HEK293 (cell line): ENCODE data around the gene SHMT2.

Experiments used
- HOXA7 ChIP-seq: sonication (generic); formaldehyde crosslinking; IDR thresholded peaks from 2 replicates; pipeline ENCODE4 v1.8.1; 2022; ENCODE audit warnings: missing genetic modification reagents, borderline replicate concordance
- MZF1 ChIP-seq: fragments of 450-650 bp; formaldehyde crosslinking; IDR thresholded peaks from 2 replicates; pipeline ENCODE4 v1.5.1; 2017; ENCODE audit warnings: missing biosample characterization, missing genetic modification characterization, borderline replicate concordance
- SCRT2 ChIP-seq: fragments of 450-650 bp; formaldehyde crosslinking; IDR thresholded peaks from 2 replicates; pipeline ENCODE4 v1.5.1; 2016; ENCODE audit warnings: missing biosample characterization, missing genetic modification characterization
- ZFP3 ChIP-seq: fragments of 450-650 bp; formaldehyde crosslinking; IDR thresholded peaks from 2 replicates; pipeline ENCODE4 v1.5.1; 2016; ENCODE audit warnings: low read depth, missing biosample characterization, missing genetic modification characterization
- ZFP37 ChIP-seq: fragments of 450-650 bp; formaldehyde crosslinking; IDR thresholded peaks from 2 replicates; pipeline ENCODE4 v1.5.1; 2016; ENCODE audit warnings: missing biosample characterization, missing genetic modification characterization
- ZIC2 ChIP-seq: fragments of 450-650 bp; formaldehyde crosslinking; IDR thresholded peaks from 2 replicates; pipeline ENCODE4 v1.5.1; 2016; ENCODE audit warnings: missing biosample characterization, missing genetic modification characterization
- ZNF266 ChIP-seq: fragments of 450-650 bp; formaldehyde crosslinking; IDR thresholded peaks from 2 replicates; pipeline ENCODE4 v1.5.1; 2016; ENCODE audit warnings: missing biosample characterization, missing genetic modification characterization, low read depth
- ZNF561 ChIP-seq: fragments of 450-650 bp; IDR thresholded peaks from 2 replicates; pipeline ENCODE4 v1.5.1; 2018; ENCODE audit warnings: missing biosample characterization, missing genetic modification characterization, borderline replicate concordance
- ZNF571 ChIP-seq: fragments of 450-650 bp; formaldehyde crosslinking; IDR thresholded peaks from 2 replicates; pipeline ENCODE4 v1.5.0; 2017; ENCODE audit warnings: missing biosample characterization, missing genetic modification characterization
- ZNF677 ChIP-seq: fragments of 450-650 bp; IDR thresholded peaks from 2 replicates; pipeline ENCODE4 v1.5.0; 2018; ENCODE audit warnings: missing biosample characterization, mild to moderate bottlenecking, missing genetic modification characterization, moderate library complexity
- ZNF768 ChIP-seq: fragments of 450-650 bp; formaldehyde crosslinking; IDR thresholded peaks from 2 replicates; pipeline ENCODE4 v1.5.1; 2018; ENCODE audit warnings: missing biosample characterization, mild to moderate bottlenecking, missing genetic modification characterization
- ZNF785 ChIP-seq: fragments of 450-650 bp; formaldehyde crosslinking; IDR thresholded peaks from 2 replicates; pipeline ENCODE4 v1.5.1; 2016; ENCODE audit warnings: missing biosample characterization, missing genetic modification characterization
- TF ChIP-seq, protein P1 (sequence below): fragments of 450-650 bp; formaldehyde crosslinking; IDR thresholded peaks from 2 replicates; pipeline ENCODE4 v1.5.1; 2016; ENCODE audit warnings: missing biosample characterization, missing genetic modification characterization
- TF ChIP-seq, protein P2 (sequence below): fragments of 450-650 bp; formaldehyde crosslinking; IDR thresholded peaks from 2 replicates; pipeline ENCODE4 v1.5.1; 2017; ENCODE audit warnings: missing biosample characterization, missing genetic modification characterization
- TF ChIP-seq, protein P3 (sequence below): fragments of 450-650 bp; formaldehyde crosslinking; IDR thresholded peaks from 2 replicates; pipeline ENCODE4 v1.5.1; 2016; ENCODE audit warnings: missing biosample characterization, missing genetic modification characterization, borderline replicate concordance
- TF ChIP-seq, protein P4 (sequence below): fragments of 450-650 bp; formaldehyde crosslinking; IDR thresholded peaks from 2 replicates; pipeline ENCODE4 v1.5.1; 2017; ENCODE audit warnings: missing biosample characterization, missing genetic modification characterization
- TF ChIP-seq, protein P5 (sequence below): fragments of 450-650 bp; formaldehyde crosslinking; IDR thresholded peaks from 2 replicates; pipeline ENCODE4 v1.5.1; 2016; ENCODE audit warnings: missing biosample characterization, missing genetic modification characterization
- TF ChIP-seq, protein P6 (sequence below): fragments of 450-650 bp; formaldehyde crosslinking; IDR thresholded peaks from 2 replicates; pipeline ENCODE4 v1.5.1; 2016; ENCODE audit warnings: missing biosample characterization, missing genetic modification characterization
- TF ChIP-seq, protein P7 (sequence below): fragments of 450-650 bp; formaldehyde crosslinking; conservative IDR thresholded peaks from 2 replicates; pipeline ENCODE4 v1.5.1; 2016; ENCODE audit warnings: low read depth, missing biosample characterization, missing genetic modification characterization

Gene SHMT2

DNA sequence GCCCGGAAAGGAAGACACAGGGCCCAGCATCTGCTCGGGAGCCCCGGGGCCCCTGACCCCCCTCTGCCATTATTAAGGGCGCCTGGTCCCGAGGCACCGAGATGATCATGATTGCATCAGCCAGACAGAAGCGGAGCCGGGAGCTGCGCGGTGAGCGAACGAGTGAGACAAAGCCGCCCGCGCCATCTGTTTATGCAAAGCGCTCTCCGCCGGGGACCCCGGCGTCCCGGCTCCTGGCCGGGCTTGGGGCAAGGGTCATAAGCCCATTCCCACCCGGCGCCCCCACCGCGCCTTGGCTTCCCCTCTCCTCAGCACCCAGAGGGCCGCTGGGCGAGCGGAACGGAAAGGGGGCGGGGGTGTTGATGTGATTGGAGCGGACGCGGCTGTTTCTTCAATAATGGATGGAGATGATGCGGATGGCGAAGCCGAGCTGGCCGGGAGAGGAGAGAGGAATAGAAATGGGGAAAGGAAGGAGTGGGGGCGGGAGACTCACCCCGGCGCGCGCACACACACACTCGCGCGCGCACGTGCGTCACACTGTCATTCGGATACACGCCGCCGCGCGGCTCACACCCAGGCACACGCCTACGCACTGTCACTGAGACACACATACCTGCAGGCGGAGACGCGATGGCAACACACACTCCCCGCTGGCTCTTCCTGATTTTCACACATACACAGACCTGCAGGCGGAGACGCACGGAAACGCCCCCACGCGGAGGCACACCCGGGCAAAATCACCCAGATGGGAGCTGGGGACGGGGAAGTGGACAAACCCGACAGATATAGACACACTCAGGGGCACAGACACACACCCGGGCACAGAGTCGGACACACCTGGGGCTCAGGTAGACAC lies 10.8 kb downstream of the SHMT2 start (continued):
- TF ChIP-seq, protein P1, sequence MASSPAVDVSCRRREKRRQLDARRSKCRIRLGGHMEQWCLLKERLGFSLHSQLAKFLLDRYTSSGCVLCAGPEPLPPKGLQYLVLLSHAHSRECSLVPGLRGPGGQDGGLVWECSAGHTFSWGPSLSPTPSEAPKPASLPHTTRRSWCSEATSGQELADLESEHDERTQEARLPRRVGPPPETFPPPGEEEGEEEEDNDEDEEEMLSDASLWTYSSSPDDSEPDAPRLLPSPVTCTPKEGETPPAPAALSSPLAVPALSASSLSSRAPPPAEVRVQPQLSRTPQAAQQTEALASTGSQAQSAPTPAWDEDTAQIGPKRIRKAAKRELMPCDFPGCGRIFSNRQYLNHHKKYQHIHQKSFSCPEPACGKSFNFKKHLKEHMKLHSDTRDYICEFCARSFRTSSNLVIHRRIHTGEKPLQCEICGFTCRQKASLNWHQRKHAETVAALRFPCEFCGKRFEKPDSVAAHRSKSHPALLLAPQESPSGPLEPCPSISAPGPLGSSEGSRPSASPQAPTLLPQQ = peak; percentile 71
- TF ChIP-seq, protein P2, sequence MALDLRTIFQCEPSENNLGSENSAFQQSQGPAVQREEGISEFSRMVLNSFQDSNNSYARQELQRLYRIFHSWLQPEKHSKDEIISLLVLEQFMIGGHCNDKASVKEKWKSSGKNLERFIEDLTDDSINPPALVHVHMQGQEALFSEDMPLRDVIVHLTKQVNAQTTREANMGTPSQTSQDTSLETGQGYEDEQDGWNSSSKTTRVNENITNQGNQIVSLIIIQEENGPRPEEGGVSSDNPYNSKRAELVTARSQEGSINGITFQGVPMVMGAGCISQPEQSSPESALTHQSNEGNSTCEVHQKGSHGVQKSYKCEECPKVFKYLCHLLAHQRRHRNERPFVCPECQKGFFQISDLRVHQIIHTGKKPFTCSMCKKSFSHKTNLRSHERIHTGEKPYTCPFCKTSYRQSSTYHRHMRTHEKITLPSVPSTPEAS (tag by site-specific recombination) = peak; percentile 58
- TF ChIP-seq SCRT2 (tag by site-specific recombination) (no peak), ZNF785 (tag by site-specific recombination) (no peak), ZNF677 (tag by site-specific recombination) (no peak), ZFP3 (no peak), ZNF266 (tag by site-specific recombination) (no peak), ZNF561 (tag by site-specific recombination) (peak; percentile 48; the same call in 1 of the 2 replicates), ZIC2 (tag by site-specific recombination) (no peak; the same call in 1 of the 2 replicates), ZNF768 (tag by site-specific recombination) (no peak), HOXA7 (CRISPR knock-in tag) (no peak), MZF1 (tag by site-specific recombination) (no peak), ZNF571 (tag by site-specific recombination) (no peak), ZFP37 (tag by site-specific recombination) (peak; percentile 10; the same call in 1 of the 2 replicates)
- TF ChIP-seq, protein P3, sequence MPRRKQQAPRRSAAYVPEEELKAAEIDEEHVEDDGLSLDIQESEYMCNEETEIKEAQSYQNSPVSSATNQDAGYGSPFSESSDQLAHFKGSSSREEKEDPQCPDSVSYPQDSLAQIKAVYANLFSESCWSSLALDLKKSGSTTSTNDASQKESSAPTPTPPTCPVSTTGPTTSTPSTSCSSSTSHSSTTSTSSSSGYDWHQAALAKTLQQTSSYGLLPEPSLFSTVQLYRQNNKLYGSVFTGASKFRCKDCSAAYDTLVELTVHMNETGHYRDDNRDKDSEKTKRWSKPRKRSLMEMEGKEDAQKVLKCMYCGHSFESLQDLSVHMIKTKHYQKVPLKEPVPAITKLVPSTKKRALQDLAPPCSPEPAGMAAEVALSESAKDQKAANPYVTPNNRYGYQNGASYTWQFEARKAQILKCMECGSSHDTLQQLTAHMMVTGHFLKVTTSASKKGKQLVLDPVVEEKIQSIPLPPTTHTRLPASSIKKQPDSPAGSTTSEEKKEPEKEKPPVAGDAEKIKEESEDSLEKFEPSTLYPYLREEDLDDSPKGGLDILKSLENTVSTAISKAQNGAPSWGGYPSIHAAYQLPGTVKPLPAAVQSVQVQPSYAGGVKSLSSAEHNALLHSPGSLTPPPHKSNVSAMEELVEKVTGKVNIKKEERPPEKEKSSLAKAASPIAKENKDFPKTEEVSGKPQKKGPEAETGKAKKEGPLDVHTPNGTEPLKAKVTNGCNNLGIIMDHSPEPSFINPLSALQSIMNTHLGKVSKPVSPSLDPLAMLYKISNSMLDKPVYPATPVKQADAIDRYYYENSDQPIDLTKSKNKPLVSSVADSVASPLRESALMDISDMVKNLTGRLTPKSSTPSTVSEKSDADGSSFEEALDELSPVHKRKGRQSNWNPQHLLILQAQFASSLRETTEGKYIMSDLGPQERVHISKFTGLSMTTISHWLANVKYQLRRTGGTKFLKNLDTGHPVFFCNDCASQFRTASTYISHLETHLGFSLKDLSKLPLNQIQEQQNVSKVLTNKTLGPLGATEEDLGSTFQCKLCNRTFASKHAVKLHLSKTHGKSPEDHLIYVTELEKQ (tag by site-specific recombination) = peak; percentile 11; the same call in 1 of the 2 replicates
- TF ChIP-seq, protein P4, sequence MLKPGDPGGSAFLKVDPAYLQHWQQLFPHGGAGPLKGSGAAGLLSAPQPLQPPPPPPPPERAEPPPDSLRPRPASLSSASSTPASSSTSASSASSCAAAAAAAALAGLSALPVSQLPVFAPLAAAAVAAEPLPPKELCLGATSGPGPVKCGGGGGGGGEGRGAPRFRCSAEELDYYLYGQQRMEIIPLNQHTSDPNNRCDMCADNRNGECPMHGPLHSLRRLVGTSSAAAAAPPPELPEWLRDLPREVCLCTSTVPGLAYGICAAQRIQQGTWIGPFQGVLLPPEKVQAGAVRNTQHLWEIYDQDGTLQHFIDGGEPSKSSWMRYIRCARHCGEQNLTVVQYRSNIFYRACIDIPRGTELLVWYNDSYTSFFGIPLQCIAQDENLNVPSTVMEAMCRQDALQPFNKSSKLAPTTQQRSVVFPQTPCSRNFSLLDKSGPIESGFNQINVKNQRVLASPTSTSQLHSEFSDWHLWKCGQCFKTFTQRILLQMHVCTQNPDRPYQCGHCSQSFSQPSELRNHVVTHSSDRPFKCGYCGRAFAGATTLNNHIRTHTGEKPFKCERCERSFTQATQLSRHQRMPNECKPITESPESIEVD (tag by site-specific recombination) = no peak
- TF ChIP-seq, protein P5, sequence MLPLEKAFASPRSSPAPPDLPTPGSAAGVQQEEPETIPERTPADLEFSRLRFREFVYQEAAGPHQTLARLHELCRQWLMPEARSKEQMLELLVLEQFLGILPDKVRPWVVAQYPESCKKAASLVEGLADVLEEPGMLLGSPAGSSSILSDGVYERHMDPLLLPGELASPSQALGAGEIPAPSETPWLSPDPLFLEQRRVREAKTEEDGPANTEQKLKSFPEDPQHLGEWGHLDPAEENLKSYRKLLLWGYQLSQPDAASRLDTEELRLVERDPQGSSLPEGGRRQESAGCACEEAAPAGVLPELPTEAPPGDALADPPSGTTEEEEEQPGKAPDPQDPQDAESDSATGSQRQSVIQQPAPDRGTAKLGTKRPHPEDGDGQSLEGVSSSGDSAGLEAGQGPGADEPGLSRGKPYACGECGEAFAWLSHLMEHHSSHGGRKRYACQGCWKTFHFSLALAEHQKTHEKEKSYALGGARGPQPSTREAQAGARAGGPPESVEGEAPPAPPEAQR = no peak
- TF ChIP-seq, protein P6, sequence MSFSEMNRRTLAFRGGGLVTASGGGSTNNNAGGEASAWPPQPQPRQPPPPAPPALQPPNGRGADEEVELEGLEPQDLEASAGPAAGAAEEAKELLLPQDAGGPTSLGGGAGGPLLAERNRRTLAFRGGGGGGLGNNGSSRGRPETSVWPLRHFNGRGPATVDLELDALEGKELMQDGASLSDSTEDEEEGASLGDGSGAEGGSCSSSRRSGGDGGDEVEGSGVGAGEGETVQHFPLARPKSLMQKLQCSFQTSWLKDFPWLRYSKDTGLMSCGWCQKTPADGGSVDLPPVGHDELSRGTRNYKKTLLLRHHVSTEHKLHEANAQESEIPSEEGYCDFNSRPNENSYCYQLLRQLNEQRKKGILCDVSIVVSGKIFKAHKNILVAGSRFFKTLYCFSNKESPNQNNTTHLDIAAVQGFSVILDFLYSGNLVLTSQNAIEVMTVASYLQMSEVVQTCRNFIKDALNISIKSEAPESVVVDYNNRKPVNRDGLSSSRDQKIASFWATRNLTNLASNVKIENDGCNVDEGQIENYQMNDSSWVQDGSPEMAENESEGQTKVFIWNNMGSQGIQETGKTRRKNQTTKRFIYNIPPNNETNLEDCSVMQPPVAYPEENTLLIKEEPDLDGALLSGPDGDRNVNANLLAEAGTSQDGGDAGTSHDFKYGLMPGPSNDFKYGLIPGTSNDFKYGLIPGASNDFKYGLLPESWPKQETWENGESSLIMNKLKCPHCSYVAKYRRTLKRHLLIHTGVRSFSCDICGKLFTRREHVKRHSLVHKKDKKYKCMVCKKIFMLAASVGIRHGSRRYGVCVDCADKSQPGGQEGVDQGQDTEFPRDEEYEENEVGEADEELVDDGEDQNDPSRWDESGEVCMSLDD = peak; percentile 63
- TF ChIP-seq, protein P7, sequence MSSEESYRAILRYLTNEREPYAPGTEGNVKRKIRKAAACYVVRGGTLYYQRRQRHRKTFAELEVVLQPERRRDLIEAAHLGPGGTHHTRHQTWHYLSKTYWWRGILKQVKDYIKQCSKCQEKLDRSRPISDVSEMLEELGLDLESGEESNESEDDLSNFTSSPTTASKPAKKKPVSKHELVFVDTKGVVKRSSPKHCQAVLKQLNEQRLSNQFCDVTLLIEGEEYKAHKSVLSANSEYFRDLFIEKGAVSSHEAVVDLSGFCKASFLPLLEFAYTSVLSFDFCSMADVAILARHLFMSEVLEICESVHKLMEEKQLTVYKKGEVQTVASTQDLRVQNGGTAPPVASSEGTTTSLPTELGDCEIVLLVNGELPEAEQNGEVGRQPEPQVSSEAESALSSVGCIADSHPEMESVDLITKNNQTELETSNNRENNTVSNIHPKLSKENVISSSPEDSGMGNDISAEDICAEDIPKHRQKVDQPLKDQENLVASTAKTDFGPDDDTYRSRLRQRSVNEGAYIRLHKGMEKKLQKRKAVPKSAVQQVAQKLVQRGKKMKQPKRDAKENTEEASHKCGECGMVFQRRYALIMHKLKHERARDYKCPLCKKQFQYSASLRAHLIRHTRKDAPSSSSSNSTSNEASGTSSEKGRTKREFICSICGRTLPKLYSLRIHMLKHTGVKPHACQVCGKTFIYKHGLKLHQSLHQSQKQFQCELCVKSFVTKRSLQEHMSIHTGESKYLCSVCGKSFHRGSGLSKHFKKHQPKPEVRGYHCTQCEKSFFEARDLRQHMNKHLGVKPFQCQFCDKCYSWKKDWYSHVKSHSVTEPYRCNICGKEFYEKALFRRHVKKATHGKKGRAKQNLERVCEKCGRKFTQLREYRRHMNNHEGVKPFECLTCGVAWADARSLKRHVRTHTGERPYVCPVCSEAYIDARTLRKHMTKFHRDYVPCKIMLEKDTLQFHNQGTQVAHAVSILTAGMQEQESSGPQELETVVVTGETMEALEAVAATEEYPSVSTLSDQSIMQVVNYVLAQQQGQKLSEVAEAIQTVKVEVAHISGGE (tag by site-specific recombination) = no peak
